Skin of body (tissue), 2 donors: ENCODE measurements around the gene EXOSC10. TPM values are rescaled to one million over a fixed set of nuclear protein-coding genes. Genes with fewer than 3 reads are reported as not detected.

Experiments used
- DNase-seq: peaks from one replicate; lab custom pipeline; 2025; lab: John Stamatoyannopoulos, UW
- total RNA-seq: library from RNA; depleted of rRNA; stranded (reverse); fragments of >200 nt; gene quantifications from one replicate; pipeline ENCODE4 v1.2.3, GENCODE V29; 2014

The EXOSC10 gene
- 53.1 TPM for total RNA-seq

GRCh38 chr1:11099310-11100148 is at the start of gene EXOSC10:
EXOSC10 (minus strand) TSS chr1:11099869; CDS start chr1:11099831, 38 bp downstream.
- DNase-seq: peak; percentile 73

GRCh38 chr1:11147197-11147770 is 47.6 kb upstream of the EXOSC10 start:
- DNase-seq: no peak

GRCh38 chr1:11145741-11146140 is 46.1 kb upstream of the EXOSC10 start:
- DNase-seq: no peak

GRCh38 chr1:11144570-11145256 is 45.0 kb upstream of the EXOSC10 start:
- DNase-seq: no peak

GRCh38 chr1:11143907-11144306 is 44.2 kb upstream of the EXOSC10 start:
- no peak for DNase-seq

GRCh38 chr1:11143401-11143800 is 43.7 kb upstream of the EXOSC10 start:
- DNase-seq: no peak

GRCh38 chr1:11142618-11143391 is 43.1 kb upstream of the EXOSC10 start:
- no peak for DNase-seq

- no peak for DNase-seq
Measured at GRCh38 chr1:11138952-11139351, 39.3 kb upstream of the EXOSC10 start.

- no peak for DNase-seq
Measured at GRCh38 chr1:11138029-11138428, 38.4 kb upstream of the EXOSC10 start.

GRCh38 chr1:11134898-11135266 is 35.2 kb upstream of the EXOSC10 start:
- DNase-seq: no peak

- DNase-seq: no peak
Measured at GRCh38 chr1:11134251-11134897, 34.7 kb upstream of the EXOSC10 start.

- peak; percentile 42 for DNase-seq
Measured at GRCh38 chr1:11132563-11133293, 33.1 kb upstream of the EXOSC10 start.

GRCh38 chr1:11131816-11132215 is 32.1 kb upstream of the EXOSC10 start:
- DNase-seq: no peak

GRCh38 chr1:11130406-11130805 is 30.7 kb upstream of the EXOSC10 start:
- no peak for DNase-seq

GRCh38 chr1:11129649-11130390 is 30.2 kb upstream of the EXOSC10 start:
- no peak for DNase-seq

- DNase-seq: peak; percentile 43
Measured at GRCh38 chr1:11126569-11126968, 26.9 kb upstream of the EXOSC10 start.

GRCh38 chr1:11125931-11126330 is 26.3 kb upstream of the EXOSC10 start:
- no peak for DNase-seq

- no peak for DNase-seq
Measured at GRCh38 chr1:11124965-11125364, 25.3 kb upstream of the EXOSC10 start.

- DNase-seq: no peak
Measured at GRCh38 chr1:11116318-11116717, 16.6 kb upstream of the EXOSC10 start.

GRCh38 chr1:11114966-11115365 is 15.3 kb upstream of the EXOSC10 start:
- no peak for DNase-seq
